HG03039 (cell line): ENCODE data around the gene UPK3B.
"Not testable (repeated sequence)": the region's sequence is repeated elsewhere in the genome, so short reads cannot be mapped to it uniquely, and the experiment has no call there.

Experiments
- ATAC-seq: cut with Tn5 transposase; IDR thresholded peaks from one replicate; pipeline ENCODE4 v1.9.1; 2021; ENCODE audit warnings: mild to moderate bottlenecking, moderate library complexity; ENCODE audit not compliant: unreplicated experiment

The UPK3B gene

GRCh38 chr7:76512941-76513816 lies 2.8 kb downstream of the UPK3B start:
- no peak for ATAC-seq

- ATAC-seq: no peak
Measured at GRCh38 chr7:76513817-76514799, 3.8 kb downstream of the UPK3B start.

- ATAC-seq: no peak
Measured at GRCh38 chr7:76514926-76515771, 4.8 kb downstream of the UPK3B start.

- no peak for ATAC-seq
Measured at GRCh38 chr7:76515999-76516443, 5.7 kb downstream of the UPK3B start.

- not testable (repeated sequence) for ATAC-seq
Measured at GRCh38 chr7:76516932-76517331, 6.6 kb downstream of the UPK3B start.

- ATAC-seq: not testable (repeated sequence)
Measured at GRCh38 chr7:76526183-76526582, 15.8 kb downstream of the UPK3B start.

- not testable (repeated sequence) for ATAC-seq
Measured at GRCh38 chr7:76531643-76532042, 21.3 kb downstream of the UPK3B start.

- not testable (repeated sequence) for ATAC-seq
Measured at GRCh38 chr7:76543197-76543596, 32.8 kb downstream of the UPK3B start, which contains the start of gene SPDYE16. Gene SPDYE16, minus strand, starts transcription at chr7:76543297. Its CDS starts 1,838 bp downstream, at chr7:76541459.

- peak; percentile 98 for ATAC-seq
Measured at GRCh38 chr7:76549025-76549854, 38.9 kb downstream of the UPK3B start.

- ATAC-seq: not testable (repeated sequence)
Measured at GRCh38 chr7:76549855-76550248, 39.5 kb downstream of the UPK3B start.

GRCh38 chr7:76551992-76552391 lies 41.6 kb downstream of the UPK3B start:
- not testable (repeated sequence) for ATAC-seq

- not testable (repeated sequence) for ATAC-seq
Measured at GRCh38 chr7:76559685-76560084, 49.3 kb downstream of the UPK3B start.

GRCh38 chr7:76560157-76560556 lies 49.8 kb downstream of the UPK3B start:
- ATAC-seq: not testable (repeated sequence)

GRCh38 chr7:76561342-76561741 lies 51.0 kb downstream of the UPK3B start:
- ATAC-seq: not testable (repeated sequence)

- not testable (repeated sequence) for ATAC-seq
Measured at GRCh38 chr7:76565001-76565400, 54.6 kb downstream of the UPK3B start.
